Gastrocnemius medialis (tissue), 4 donors: ENCODE measurements around the gene CCNA2.

Experiments
- POLR2A ChIP-seq, 2 donors: fragments of 450-650 bp; IDR thresholded peaks; one replicate each; pipeline ENCODE4 v1.6.1; 2017; ENCODE audit warnings: antibody characterized with exemption in 2 of 2, mild to moderate bottlenecking in 2 of 2, moderate library complexity in 2 of 2
- TF ChIP-seq, protein P1 (sequence below), 5 experiments: fragments of 450-650 bp in 3 of 5; fragments of 200-600 bp in 2 of 5; sonication (generic) in 2 of 5; IDR thresholded peaks in 4 of 5; conservative IDR thresholded peaks in 1 of 5; 1 replicate in 4 of 5; 2 replicates in 1 of 5; pipeline ENCODE4 v1.5.1; 2016 to 2019; ENCODE audit warnings: antibody characterized with exemption in 5 of 5, mild to moderate bottlenecking in 3 of 5, moderate library complexity in 3 of 5

GRCh38 chr4:121783210-121783609 is 40.5 kb downstream of the CCNA2 start:
- TF ChIP-seq, protein P1, sequence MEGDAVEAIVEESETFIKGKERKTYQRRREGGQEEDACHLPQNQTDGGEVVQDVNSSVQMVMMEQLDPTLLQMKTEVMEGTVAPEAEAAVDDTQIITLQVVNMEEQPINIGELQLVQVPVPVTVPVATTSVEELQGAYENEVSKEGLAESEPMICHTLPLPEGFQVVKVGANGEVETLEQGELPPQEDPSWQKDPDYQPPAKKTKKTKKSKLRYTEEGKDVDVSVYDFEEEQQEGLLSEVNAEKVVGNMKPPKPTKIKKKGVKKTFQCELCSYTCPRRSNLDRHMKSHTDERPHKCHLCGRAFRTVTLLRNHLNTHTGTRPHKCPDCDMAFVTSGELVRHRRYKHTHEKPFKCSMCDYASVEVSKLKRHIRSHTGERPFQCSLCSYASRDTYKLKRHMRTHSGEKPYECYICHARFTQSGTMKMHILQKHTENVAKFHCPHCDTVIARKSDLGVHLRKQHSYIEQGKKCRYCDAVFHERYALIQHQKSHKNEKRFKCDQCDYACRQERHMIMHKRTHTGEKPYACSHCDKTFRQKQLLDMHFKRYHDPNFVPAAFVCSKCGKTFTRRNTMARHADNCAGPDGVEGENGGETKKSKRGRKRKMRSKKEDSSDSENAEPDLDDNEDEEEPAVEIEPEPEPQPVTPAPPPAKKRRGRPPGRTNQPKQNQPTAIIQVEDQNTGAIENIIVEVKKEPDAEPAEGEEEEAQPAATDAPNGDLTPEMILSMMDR (IDR thresholded peaks at IDR 0.05 in 4 of 5, conservative IDR thresholded peaks at IDR 0.05 in 1 of 5), result no peak
- TF ChIP-seq POLR2A (IDR thresholded peaks at IDR 0.05), result no peak
